GM21528 (cell line): ENCODE measurements around the gene TSC22D2.

Source experiments
- ATAC-seq: cut with Tn5 transposase; IDR thresholded peaks from one replicate; pipeline ENCODE4 v1.9.1; 2021; ENCODE audit warnings: mild to moderate bottlenecking, moderate library complexity; ENCODE audit not compliant: unreplicated experiment, low FRiP score

Gene TSC22D2

DNA sequence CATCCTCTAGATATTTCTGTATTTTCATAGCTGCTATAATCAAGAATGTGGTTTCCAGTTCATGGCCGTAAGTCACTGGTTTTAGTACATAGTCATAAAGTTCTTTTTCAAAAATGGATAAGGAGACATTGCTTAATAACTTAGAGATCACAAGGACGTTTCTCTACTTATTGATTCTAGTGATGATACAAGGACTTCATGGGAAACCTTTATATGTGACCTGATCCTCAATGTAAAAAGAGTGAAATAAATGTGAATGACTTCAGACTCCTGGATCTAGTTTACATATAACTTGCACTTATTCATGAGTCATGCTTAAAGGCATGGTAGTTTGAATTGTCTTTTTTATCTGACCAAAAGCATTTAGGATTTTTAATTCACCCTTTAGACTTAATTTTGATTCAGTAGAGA, 35.2 kb downstream of the TSC22D2 start:
- ATAC-seq: no peak

GRCh38 chr3:150444371-150444770, 36.3 kb downstream of the TSC22D2 start:
- ATAC-seq: no peak

- ATAC-seq: no peak
Measured at GRCh38 chr3:150446470-150446977, 38.4 kb downstream of the TSC22D2 start.

DNA sequence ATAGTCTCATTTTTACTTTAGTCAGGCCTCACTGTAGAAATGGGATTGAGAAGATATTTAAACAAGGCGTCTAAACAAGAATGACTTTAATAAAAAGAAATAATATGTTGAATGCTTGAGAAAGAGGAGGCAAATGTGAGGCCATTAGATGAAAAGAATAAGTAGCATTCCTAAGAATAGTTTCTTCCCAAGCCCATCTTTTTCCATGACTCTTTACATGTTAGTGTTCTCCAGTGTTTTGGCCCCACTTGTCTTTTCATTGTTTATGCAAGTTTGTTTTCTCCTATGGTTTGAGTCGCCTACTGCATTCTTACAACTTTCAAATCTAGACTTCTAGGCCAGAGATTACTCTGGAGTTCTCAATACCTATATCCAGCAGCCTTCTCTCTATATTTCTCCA, 39.0 kb downstream of the TSC22D2 start:
- ATAC-seq: no peak

DNA sequence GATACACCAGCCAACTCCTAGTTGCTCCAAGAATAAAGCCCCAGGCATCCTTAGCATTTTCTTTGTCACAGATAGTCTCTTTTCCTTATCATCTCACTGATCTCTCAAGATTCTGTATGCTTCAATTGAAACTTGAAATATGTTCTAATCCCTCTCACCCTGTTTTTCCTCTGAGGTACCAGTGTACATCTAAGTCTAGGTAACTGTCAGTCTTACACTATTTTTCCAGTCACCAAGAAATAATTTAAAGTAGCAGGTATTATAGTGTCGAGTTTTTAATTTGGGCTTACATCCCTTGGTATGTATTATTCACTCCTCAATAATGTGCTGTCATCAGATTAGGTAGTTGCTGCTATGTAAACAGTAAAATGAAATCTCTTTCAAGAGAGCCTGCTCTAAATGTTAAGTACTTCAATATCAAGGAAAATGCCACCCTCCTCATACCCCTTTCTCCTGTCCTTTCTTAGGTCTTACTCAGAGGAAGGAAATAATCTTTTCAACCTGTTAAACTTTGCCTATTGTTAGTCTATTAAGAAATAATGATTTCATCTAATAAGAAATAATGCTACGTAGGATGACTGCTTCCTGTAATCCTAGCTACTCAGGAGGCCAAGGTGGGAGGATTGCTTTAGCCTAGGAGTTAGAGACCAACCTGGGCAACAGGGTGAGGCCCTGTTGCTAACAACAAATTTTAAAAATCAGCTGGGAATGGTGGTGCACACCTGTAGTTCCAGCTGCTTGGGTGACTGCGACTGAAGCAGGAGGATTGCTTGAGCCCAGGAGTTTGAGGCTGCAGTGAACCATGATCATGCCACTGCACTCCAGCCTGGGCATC, 39.8 kb downstream of the TSC22D2 start:
- ATAC-seq: no peak

- ATAC-seq: no peak
Measured at GRCh38 chr3:150449169-150449721, 41.1 kb downstream of the TSC22D2 start.

DNA sequence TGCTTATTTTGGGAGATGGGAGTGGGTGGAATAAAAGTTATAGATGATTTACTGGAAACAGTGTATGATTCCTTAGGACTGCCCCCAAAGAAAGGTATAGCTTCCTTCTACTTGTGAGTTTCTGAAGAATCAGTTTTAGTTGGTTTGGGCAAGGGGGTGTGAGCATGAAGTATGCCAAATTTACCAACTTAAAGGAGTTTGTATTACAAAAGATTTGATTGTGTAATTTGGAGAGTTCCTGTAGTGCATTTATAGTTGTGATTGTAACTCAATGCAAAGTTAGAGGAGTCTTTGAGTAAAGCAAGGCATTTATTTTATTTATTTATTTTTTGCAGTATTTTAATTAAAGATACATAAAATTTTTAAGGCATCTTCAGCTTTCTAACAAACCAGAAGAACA, 42.8 kb downstream of the TSC22D2 start:
- ATAC-seq: no peak

DNA sequence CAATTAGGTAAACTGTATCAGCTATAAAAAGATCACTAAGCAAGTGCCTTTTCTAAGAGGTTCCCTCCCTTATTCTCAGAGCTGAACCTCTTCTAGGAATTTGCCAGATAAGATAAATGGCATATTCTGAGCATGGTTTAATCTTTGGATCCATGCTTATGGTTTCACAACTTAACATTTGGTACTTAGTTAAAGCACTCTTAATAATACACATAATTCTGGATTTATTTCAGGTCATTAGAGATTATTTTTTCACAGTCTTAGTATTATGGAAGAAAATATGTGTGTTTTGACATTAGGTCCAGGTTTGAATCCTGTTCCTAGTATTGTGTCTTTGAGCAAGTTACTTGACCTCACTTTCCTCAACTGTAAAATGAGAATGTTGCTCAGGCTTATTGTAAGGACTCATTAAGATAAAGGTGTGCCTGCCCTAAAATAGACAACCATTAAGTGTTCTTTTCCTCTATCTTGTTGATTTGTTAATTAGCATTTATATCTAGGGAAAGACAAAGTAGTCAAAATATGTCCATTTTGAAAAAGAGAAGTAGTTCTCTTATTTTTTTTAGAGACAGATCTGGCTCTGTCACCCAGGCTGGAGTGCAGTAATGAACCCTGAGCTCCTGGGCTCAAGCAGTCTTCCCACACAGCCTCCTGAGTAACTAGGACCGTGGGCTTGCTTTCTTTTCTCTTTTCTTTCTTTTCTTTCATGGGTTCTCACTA, 43.4 kb downstream of the TSC22D2 start:
- no peak for ATAC-seq

- ATAC-seq: no peak
Measured at GRCh38 chr3:150453353-150453752, 45.3 kb downstream of the TSC22D2 start.

DNA sequence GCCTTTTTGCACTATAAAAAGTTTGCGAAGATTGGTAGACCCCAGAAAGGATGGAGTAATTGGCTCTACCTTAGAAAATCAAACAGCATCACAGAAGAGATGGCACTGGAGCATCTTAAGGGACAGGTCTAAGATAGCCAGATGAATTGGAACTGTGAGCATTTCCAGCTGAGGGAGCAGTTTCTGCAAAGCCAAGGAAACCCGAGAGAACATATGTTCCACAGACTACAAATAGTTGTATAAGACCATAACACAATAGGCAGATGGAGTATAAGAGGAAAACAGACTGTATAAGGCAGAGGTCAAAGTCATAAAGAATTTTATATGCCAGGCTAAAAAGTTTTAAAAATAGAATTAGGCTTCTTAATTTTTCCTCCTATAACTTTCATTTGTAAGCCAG, 46.0 kb downstream of the TSC22D2 start:
- ATAC-seq: no peak

GRCh38 chr3:150454622-150455021, 46.5 kb downstream of the TSC22D2 start:
- ATAC-seq: no peak

GRCh38 chr3:150455341-150455740, 47.2 kb downstream of the TSC22D2 start:
- ATAC-seq: no peak

DNA sequence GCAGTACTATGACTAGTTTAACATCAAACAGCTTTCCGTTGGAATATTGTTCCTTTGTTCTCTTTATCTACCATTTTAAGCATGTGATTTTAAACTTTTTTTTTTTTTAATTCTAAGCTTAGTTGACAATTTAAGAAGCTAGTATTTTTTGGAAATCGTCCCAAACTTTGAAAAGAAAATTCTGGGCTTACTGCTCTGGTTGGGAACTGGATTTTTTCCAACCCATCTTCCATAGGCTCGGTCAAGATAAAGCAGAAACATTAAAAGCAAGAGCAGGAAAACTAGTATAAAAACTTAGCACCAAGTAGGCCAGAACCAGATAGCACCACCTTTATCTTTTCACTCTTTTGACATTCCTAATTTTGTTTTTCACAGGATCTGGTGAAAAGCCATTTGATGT, 49.9 kb downstream of the TSC22D2 start:
- ATAC-seq: no peak

DNA sequence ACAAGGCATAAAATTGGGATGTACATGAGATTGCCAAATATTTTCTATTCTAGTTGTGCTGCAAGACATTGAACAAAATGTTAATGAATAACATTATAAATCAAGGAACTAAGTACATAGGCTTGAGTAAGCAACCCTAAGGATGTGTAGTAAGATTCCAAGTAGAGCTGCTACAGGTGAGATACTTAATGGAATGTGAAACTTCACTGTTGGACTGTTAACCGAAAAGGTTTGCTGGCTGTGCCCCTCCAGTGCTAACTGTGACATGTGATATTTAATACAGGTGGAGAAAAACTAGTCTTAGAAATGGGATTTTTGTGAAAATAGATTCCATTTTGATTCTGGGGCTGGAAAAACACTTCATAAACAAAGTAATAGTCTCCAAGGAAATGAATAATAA, 52.4 kb downstream of the TSC22D2 start:
- no peak for ATAC-seq

DNA sequence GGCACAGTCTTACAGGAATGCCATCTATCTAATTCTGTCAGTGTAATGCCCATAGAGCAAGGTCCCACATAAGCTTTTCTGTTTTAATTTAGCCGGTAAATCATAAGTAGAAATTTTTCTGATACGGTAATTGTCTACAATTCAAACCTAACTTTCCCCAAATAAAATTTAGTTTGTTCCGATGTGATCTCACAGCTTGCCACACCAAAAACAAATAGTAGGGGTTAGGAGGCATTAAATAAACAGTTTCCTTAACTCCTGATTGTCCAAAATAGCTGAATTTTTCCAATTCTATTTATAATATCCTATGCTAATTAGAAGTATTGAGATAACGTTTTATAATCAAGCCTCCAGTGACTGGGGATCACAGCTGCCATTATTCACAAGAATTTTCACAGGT, 53.3 kb downstream of the TSC22D2 start:
- ATAC-seq: no peak

DNA sequence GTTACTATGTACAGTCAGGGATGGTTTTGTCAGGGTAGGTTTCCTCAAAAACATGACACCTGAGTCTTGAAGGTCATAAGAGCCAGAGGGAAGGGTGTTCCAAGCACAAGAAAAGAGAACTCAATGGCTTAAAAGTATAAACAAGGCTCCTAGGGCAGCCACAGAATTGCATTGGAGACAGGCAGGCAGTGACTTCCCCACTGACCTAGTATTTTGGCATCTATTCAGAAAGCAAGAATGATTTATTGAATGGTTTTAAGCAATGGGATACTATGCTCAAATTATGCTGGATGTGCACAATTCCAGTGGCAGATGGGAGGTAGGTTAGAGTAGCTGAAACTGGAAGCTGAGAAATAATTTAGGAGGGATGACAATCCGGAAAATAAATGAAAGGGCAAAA, 54.0 kb downstream of the TSC22D2 start:
- ATAC-seq: no peak

DNA sequence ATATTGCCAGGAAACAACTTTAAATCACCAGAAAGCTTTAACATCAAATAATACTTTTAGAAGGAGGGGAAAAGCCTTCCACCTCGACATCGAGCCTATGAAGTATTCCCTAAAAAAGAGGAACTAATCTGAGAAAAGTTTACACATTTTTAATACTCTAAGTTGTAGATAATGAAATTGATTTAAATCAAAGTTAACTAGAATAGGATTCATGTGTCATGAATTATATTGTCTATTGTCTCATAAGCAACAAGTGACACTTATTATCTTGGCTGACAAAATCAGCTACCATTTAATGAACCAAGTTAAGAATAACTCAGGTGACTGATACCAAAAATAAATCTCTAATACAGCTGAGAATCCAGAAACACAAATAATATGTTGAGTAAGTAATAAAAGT, 56.6 kb downstream of the TSC22D2 start:
- ATAC-seq: no peak

GRCh38 chr3:150467381-150467780, 59.3 kb downstream of the TSC22D2 start:
- ATAC-seq: no peak

- ATAC-seq: no peak
Measured at GRCh38 chr3:150469031-150469930, 61.2 kb downstream of the TSC22D2 start.

DNA sequence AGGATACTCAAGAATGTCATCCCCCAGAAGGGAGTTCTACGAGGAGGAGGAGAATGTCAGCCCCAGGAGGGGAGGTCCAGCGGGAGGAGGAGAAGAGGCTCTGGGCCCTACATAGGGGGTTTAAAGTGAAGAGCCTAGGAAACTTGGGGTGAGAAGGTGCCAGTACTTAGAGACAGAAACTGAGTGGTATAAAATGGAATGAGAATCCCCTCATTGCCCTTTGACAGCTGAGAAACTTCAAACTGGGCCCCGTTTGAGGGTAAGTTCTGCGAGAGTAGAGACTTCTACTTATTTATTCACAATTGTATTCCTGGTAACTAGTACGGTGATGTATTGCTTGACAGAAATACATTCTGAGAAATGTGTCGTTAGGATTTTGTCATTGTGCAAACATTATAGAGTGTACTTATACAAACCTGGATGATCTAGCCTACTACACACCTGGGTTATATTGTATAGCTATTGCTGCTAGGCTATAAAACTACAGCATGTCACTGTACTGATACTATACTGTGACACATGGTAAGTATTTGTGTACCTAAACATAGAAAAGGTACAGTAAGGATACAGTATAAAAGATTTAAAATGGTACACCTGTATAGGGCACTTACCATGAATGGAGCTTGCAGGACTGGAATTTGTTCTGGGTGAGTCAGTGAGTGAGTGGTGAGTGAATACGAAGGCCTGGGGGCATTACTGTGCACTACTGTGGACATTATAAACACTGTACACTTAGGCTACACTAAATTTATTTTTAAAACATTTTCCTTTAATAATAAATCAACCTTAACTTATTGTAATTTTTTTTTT, 62.0 kb downstream of the TSC22D2 start:
- ATAC-seq: no peak
